Ovary (tissue), 3 donors: ENCODE data around the gene FADS1.

ENCODE experiments used
- CTCF ChIP-seq, 3 donors: fragments of 450-650 bp in 2 of 3; fragments of 200-600 bp in 1 of 3; IDR thresholded peaks; one replicate each; pipeline versions ENCODE4 v1.5.1 to v1.8.0; 2016 to 2022; ENCODE audit warnings: antibody characterized with exemption in 3 of 3, mild to moderate bottlenecking in 1 of 3
- EP300 ChIP-seq: sonication (generic); formaldehyde crosslinking; IDR thresholded peaks from one replicate; pipeline ENCODE4 v1.6.1; 2017; ENCODE audit warnings: antibody characterized with exemption
- POLR2A ChIP-seq: fragments of 450-650 bp; IDR thresholded peaks from one replicate; pipeline ENCODE4 v1.6.1; 2017; ENCODE audit warnings: antibody characterized with exemption, mild to moderate bottlenecking, moderate library complexity
- donor health status: DM: no; HTN: no; CAD: no.

GRCh38 chr11:61751384-61751783, 65.4 kb downstream of the FADS1 start:
- TF ChIP-seq POLR2A (no peak), CTCF (IDR thresholded peaks at IDR 0.05) (no peak), EP300 (no peak)
